ENCODE results near the gene C1orf116. TPM values are rescaled to one million over a fixed set of nuclear protein-coding genes. Genes with fewer than 3 reads are reported as not detected.

C1orf116 gene
- total RNA-seq, 1 experiment from 2014 or later, result 36.7 TPM

DNA sequence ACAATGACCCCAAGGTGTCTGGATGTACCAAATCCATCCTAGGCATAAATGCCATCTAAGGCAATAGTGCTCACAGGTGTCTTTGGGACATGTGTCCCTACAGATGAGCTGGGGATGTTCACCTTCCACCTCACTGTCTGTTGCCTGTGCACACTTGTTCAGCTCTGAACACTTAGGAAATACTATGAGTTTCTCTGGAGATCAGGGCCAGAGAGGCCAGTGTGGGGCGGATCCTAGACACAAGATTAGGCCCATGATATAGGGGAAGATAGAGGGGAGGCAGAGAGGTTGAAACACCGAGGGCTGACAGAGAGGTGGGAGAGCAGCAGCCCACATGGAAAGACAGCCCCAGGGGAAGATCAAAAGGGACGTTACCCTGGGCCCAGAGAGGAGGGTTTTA lies 25.6 kb downstream of the C1orf116 start:
- no peak overlapping the region for H2AFZ ChIP-seq
- no peaks in the 10 kb centered on the region for H4K20me1 ChIP-seq (ENCODE audit: insufficient read depth)
- H3K9me3 ChIP-seq (ENCODE audit: insufficient read depth, low read depth), result peaks cover 8% of the 10 kb centered on the region; the same call in 1 of the 2 replicates
- peaks cover 37% of the 10 kb centered on the region for H3F3A ChIP-seq (ENCODE audit: insufficient read depth, low read depth)
- POLR2A ChIA-PET (ENCODE audit: unreplicated experiment), result interaction anchor here (0.6 to 1.1 kb wide), 6 partner anchors 13 to 46 kb away, joined by 3 to 6 read pairs (median 4); no protein-coding TSS in a partner anchor
- 0 out of 2 replicates have a peak overlapping the region, but pooled peaks have one; percentile 9 for H3K4me3 ChIP-seq
- H3K79me2 ChIP-seq (ENCODE audit: low read depth), result no peaks in the 10 kb centered on the region
- H3K4me1 ChIP-seq (replicated peaks; ENCODE audit: insufficient read depth), result peaks cover 63% of the 10 kb centered on the region
- H3K27ac ChIP-seq, result peak overlapping the region; percentile 93
- H3K36me3 ChIP-seq (ENCODE audit: low read depth), result no peaks in the 10 kb centered on the region
- CTCF ChIA-PET, result interaction anchor here (2.7 to 2.9 kb wide), 2 partner anchors 13 to 18 kb away, joined by 11 to 13 read pairs; no protein-coding TSS in a partner anchor
- DNase-seq, result no peak
- peak overlapping the region; percentile 70 for H3K4me2 ChIP-seq
- TSS peak; percentile 92 for BruUV-seq (replicated peaks)
- intact Hi-C loops (cut with micrococcal nuclease; ENCODE audit: unreplicated experiment), result loop anchor here (1.0 kb wide), 3 partner anchors 13 to 25 kb away; no protein-coding TSS in a partner anchor
- no peaks in the 10 kb centered on the region for H3K9me2 ChIP-seq (ENCODE audit: insufficient read depth)
- H3K27me3 ChIP-seq (ENCODE audit: insufficient read depth, low read depth), result no peaks in the 10 kb centered on the region
- TF ChIP-seq, protein P1, sequence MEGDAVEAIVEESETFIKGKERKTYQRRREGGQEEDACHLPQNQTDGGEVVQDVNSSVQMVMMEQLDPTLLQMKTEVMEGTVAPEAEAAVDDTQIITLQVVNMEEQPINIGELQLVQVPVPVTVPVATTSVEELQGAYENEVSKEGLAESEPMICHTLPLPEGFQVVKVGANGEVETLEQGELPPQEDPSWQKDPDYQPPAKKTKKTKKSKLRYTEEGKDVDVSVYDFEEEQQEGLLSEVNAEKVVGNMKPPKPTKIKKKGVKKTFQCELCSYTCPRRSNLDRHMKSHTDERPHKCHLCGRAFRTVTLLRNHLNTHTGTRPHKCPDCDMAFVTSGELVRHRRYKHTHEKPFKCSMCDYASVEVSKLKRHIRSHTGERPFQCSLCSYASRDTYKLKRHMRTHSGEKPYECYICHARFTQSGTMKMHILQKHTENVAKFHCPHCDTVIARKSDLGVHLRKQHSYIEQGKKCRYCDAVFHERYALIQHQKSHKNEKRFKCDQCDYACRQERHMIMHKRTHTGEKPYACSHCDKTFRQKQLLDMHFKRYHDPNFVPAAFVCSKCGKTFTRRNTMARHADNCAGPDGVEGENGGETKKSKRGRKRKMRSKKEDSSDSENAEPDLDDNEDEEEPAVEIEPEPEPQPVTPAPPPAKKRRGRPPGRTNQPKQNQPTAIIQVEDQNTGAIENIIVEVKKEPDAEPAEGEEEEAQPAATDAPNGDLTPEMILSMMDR (conservative IDR thresholded peaks at IDR 0.05), result no peak
- TF ChIP-seq EZH2 (IDR thresholded peaks at IDR 0.05; ENCODE audit: low read depth), result no peak

DNA sequence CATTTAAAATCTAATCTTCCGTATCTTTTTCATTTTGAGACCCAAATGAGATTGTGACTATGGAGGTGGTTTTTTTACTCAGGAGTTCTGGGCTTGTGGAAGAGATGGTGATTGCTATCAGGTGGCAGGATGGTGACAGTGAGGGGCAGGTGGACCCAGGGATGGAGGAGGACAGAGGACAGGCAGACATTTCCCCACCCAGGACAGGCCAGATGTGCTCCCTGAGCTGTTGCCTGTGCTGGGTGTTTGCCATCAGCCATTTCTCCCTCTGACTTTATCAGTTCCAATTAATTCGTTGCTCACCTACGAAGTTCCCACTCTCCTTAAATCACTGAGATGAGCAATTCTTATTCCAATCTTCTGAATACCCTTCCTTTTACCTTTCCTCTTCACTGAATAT lies 26.5 kb downstream of the C1orf116 start:
- ChIA-PET POLR2A (ENCODE audit: unreplicated experiment) (interaction anchor here (1.1 kb wide), 1 partner anchor 14 kb away, joined by 5 read pairs; no protein-coding TSS in a partner anchor), CTCF (interaction anchor here (1.1 to 2.9 kb wide), 5 partner anchors 14 to 47 kb away, joined by 3 to 13 read pairs (median 11); partner anchors contain the start of genes C1orf116 and PFKFB2)
- H3K4me2 ChIP-seq, result peak overlapping the region; percentile 70

DNA sequence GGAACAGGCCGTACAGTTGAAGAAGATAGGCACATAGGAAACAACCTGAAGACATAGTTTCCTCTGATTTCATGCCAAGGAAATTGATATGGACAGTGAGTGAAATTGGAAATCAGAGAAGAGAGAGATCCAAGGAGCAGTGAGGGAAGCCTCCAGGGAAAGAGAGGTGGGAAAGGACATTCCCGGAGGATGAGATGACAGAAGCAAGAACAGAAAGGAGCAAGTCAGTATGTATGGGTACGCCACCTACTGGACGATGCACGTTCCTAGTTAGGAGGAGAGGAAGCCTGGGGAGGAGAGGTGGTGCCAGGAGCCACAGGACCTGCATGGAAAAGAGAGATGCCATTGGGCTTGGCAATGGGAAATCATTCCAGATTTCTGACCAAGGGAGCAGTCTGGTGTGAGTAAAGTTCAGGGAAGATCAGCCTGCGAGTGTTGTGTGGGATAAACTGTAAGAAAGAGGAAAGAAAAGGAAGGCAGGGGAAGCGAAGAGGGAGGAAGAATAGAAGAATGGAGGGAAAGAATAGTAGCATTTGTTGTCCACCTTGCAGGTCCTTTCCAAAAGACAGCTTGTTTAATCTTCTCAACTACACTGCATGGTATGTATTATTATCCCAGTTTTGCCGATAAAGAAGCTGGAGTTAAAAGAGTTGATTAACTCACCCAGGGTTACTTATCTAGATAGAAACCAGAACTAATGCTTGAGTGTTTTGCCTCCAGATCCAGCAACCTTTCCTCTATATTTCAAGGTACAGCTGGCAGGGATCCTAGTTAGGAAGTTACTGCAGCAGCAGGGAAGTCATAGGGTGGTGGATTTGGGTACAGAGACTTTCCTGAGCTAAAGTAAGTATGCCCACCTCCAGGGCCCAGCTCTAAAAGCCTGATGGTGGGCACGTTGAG lies 27.4 kb downstream of the C1orf116 start:
- H3K36me3 ChIP-seq (ENCODE audit: low read depth), result no peaks in the 10 kb centered on the region
- peaks cover 54% of the 10 kb centered on the region for H3F3A ChIP-seq (ENCODE audit: insufficient read depth, low read depth)
- no peak overlapping the region for H3K4me3 ChIP-seq
- ChIA-PET POLR2A (ENCODE audit: unreplicated experiment) (interaction anchor here (0.6 to 1.0 kb wide), 2 partner anchors 10 to 20 kb away, joined by 4 to 5 read pairs; no protein-coding TSS in a partner anchor), CTCF (interaction anchor here (0.6 to 2.9 kb wide), 8 partner anchors 15 to 96 kb away, joined by 3 to 13 read pairs (median 6); partner anchors contain the start of genes C1orf116 and PFKFB2)
- H3K9me2 ChIP-seq (ENCODE audit: insufficient read depth), result no peaks in the 10 kb centered on the region
- intact Hi-C loops (cut with micrococcal nuclease; ENCODE audit: unreplicated experiment), result loop anchor here (5.0 kb wide), 1 partner anchor 387 kb away; no protein-coding TSS in a partner anchor
- no peak overlapping the region for H2AFZ ChIP-seq
- peak overlapping the region; percentile 70 for H3K4me2 ChIP-seq
- H3K9me3 ChIP-seq (ENCODE audit: insufficient read depth, low read depth), result peaks cover 8% of the 10 kb centered on the region; the same call in 1 of the 2 replicates
- no peaks in the 10 kb centered on the region for H3K27me3 ChIP-seq (ENCODE audit: insufficient read depth, low read depth)
- DNase-seq, result peak; percentile 50 to 59
- no TSS peak for BruUV-seq (replicated peaks)
- H3K27ac ChIP-seq, result peak overlapping the region; percentile 93
- peaks cover 80% of the 10 kb centered on the region for H3K4me1 ChIP-seq (replicated peaks; ENCODE audit: insufficient read depth)
- no peaks in the 10 kb centered on the region for H3K79me2 ChIP-seq (ENCODE audit: low read depth)
- H4K20me1 ChIP-seq (ENCODE audit: insufficient read depth), result no peaks in the 10 kb centered on the region
- TF ChIP-seq, protein P1 (conservative IDR thresholded peaks at IDR 0.05), result peak; percentile 71
- no peak for TF ChIP-seq EZH2 (IDR thresholded peaks at IDR 0.05; ENCODE audit: low read depth)

More for the DNA sequence above, 26.5 kb downstream of the C1orf116 start:
- Histone ChIP-seq H3K9me3 (ENCODE audit: insufficient read depth, low read depth) (peaks cover 8% of the 10 kb centered on the region; the same call in 1 of the 2 replicates), H3K4me1 (replicated peaks; ENCODE audit: insufficient read depth) (peaks cover 71% of the 10 kb centered on the region), H3K36me3 (ENCODE audit: low read depth) (no peaks in the 10 kb centered on the region), H3K79me2 (ENCODE audit: low read depth) (no peaks in the 10 kb centered on the region), H3F3A (ENCODE audit: insufficient read depth, low read depth) (peaks cover 45% of the 10 kb centered on the region), H3K9me2 (ENCODE audit: insufficient read depth) (no peaks in the 10 kb centered on the region), H3K4me3 (no peak overlapping the region), H3K27me3 (ENCODE audit: insufficient read depth, low read depth) (no peaks in the 10 kb centered on the region), H2AFZ (no peak overlapping the region), H4K20me1 (ENCODE audit: insufficient read depth) (no peaks in the 10 kb centered on the region), H3K27ac (peak overlapping the region; percentile 93; the same call in 1 of the 2 replicates)
- DNase-seq, result no peak
- no TSS peak for BruUV-seq (replicated peaks)
- intact Hi-C loops (cut with micrococcal nuclease; ENCODE audit: unreplicated experiment), result no loop called here
- TF ChIP-seq EZH2 (IDR thresholded peaks at IDR 0.05; ENCODE audit: low read depth), result no peak
- TF ChIP-seq, protein P1 (conservative IDR thresholded peaks at IDR 0.05), result no peak
